PC-3 (cell line): Measurements from ENCODE around the gene RARRES2. TPM values are rescaled to one million over a fixed set of nuclear protein-coding genes. Genes with fewer than 3 reads are reported as not detected.
"Not testable (repeated sequence)": the region's sequence is repeated elsewhere in the genome, so short reads cannot be mapped to it uniquely, and the experiment has no call there.

Source experiments
- ATAC-seq: fragments of 200-7000 bp; cut with Tn5 transposase; 2 replicates; pipeline ENCODE4 v1.9.1; 2020; ENCODE audit warnings: mild to moderate bottlenecking, moderate library complexity
- BruUV-seq: library from RNA; stranded (reverse); fragments of 400-500 nt; replicated peaks from 2 replicates; lab custom pipeline; 2021; lab: Mats Ljungman, UMichigan
- CTCF ChIA-PET: fragments of 300-600 bp; sonication (Branson Sonifier 250); formaldehyde crosslinking; loops from one replicate; lab custom pipeline; 2022; ENCODE audit warnings: antibody characterized with exemption; lab: Charles Lee
- POLR2A ChIA-PET: fragments of 300-600 bp; sonication (Branson Sonifier 250); formaldehyde crosslinking; loops from one replicate; lab custom pipeline; 2022; ENCODE audit warnings: antibody characterized with exemption; ENCODE audit not compliant: unreplicated experiment; lab: Charles Lee
- DNase-seq: peaks from one replicate; pipeline ENCODE4 v3.0.0-alpha.2; 2015
- H2AFZ ChIP-seq: fragments of 300-600 bp; sonication (generic); 2 replicates; pipeline ENCODE4 v1.6.0; 2016; ENCODE audit warnings: antibody characterized with exemption, low read length
- H3F3A ChIP-seq: fragments of 300-600 bp; sonication (generic); one replicate; pipeline ENCODE4 v1.6.0; 2017; ENCODE audit warnings: antibody characterized with exemption, low read length, control low read depth, mild to moderate bottlenecking; ENCODE audit not compliant: unreplicated experiment
- H3K27ac ChIP-seq: fragments of 300-600 bp; sonication (generic); 2 replicates; pipeline ENCODE4 v1.5.1; 2016; ENCODE audit warnings: mild to moderate bottlenecking, low read length
- H3K27me3 ChIP-seq: fragments of 300-600 bp; sonication (generic); 2 replicates; pipeline ENCODE4 v1.6.1; 2016; ENCODE audit warnings: low read length, mixed read lengths
- H3K36me3 ChIP-seq: fragments of 300-600 bp; sonication (generic); 2 replicates; pipeline ENCODE4 v1.6.1; 2016; ENCODE audit warnings: low read depth, mixed run types, low read length, mixed read lengths
- H3K4me1 ChIP-seq: fragments of 300-600 bp; sonication (generic); 2 replicates; pipeline ENCODE4 v1.5.1; 2016; ENCODE audit warnings: low read length; ENCODE audit not compliant: insufficient read depth
- H3K4me2 ChIP-seq: fragments of 300-600 bp; sonication (generic); 2 replicates; pipeline ENCODE4 v1.6.0; 2016; ENCODE audit warnings: low read length
- H3K4me3 ChIP-seq: fragments of 300-600 bp; sonication (generic); 2 replicates; pipeline ENCODE4 v1.5.1; 2016; ENCODE audit warnings: mild to moderate bottlenecking, low read length, mixed read lengths
- H3K79me2 ChIP-seq: fragments of 300-600 bp; sonication (generic); 2 replicates; pipeline ENCODE4 v1.6.1; 2017; ENCODE audit warnings: low read length, mixed read lengths
- H3K9ac ChIP-seq: fragments of 300-600 bp; sonication (generic); 2 replicates; pipeline ENCODE4 v1.6.0; 2016; ENCODE audit warnings: mild to moderate bottlenecking, low read length
- H3K9me2 ChIP-seq: fragments of 300-600 bp; sonication (generic); replicated peaks from 2 replicates; pipeline ENCODE4 v1.6.1; 2016; ENCODE audit warnings: mixed run types, low read length, mixed read lengths
- H3K9me3 ChIP-seq: fragments of 300-600 bp; sonication (generic); 2 replicates; pipeline ENCODE4 v1.6.1; 2016; ENCODE audit warnings: low read length, mixed read lengths
- H4K20me1 ChIP-seq: fragments of 300-600 bp; sonication (generic); 2 replicates; pipeline ENCODE4 v1.6.1; 2016; ENCODE audit warnings: low read length, mixed read lengths
- intact Hi-C: fragments of 100-400 bp; cut with micrococcal nuclease; formaldehyde crosslinking; loops from 2 replicates; pipeline ENCODE4 v1.9.0; 2023
- total RNA-seq: library from RNA; depleted of rRNA; stranded (reverse); fragments of >200 nt; gene quantifications from 2 replicates; pipeline ENCODE4 v1.2.3, GENCODE V29; 2014

The RARRES2 gene
- total RNA-seq, 1 experiment from 2014 or later = 1.6 TPM

GRCh38 chr7:150304499-150305258 lies 36.8 kb downstream of the RARRES2 start:
- H3K4me3 ChIP-seq, H3K36me3 ChIP-seq, H3K79me2 ChIP-seq, H2AFZ ChIP-seq, DNase-seq, intact Hi-C loops, H3K9me3 ChIP-seq, H3F3A ChIP-seq, POLR2A ChIA-PET, H3K4me2 ChIP-seq, H3K9me2 ChIP-seq, H3K9ac ChIP-seq, H3K27me3 ChIP-seq, BruUV-seq, ATAC-seq, H3K27ac ChIP-seq, H3K4me1 ChIP-seq, CTCF ChIA-PET, H4K20me1 ChIP-seq: not testable (repeated sequence)

- H3K27me3 ChIP-seq, intact Hi-C loops, H3K9me3 ChIP-seq, H3K36me3 ChIP-seq, H4K20me1 ChIP-seq, H3K9me2 ChIP-seq, H3F3A ChIP-seq, CTCF ChIA-PET, BruUV-seq, H3K79me2 ChIP-seq, H3K4me1 ChIP-seq, H2AFZ ChIP-seq, H3K9ac ChIP-seq, POLR2A ChIA-PET, H3K4me2 ChIP-seq, H3K27ac ChIP-seq, H3K4me3 ChIP-seq: not testable (repeated sequence)
- DNase-seq (peak; percentile 56), ATAC-seq (peak; percentile 78)
These were observed 38.5 kb downstream of the RARRES2 start for GRCh38 chr7:150302908-150303310.

GRCh38 chr7:150297978-150298377 lies 43.5 kb downstream of the RARRES2 start:
- POLR2A ChIA-PET, H3F3A ChIP-seq, BruUV-seq, H3K4me3 ChIP-seq, ATAC-seq, H3K9me3 ChIP-seq, H3K27ac ChIP-seq, DNase-seq, CTCF ChIA-PET, H3K79me2 ChIP-seq, H3K36me3 ChIP-seq, H3K9me2 ChIP-seq, H3K27me3 ChIP-seq, H3K4me1 ChIP-seq, H2AFZ ChIP-seq, H3K9ac ChIP-seq, H4K20me1 ChIP-seq, intact Hi-C loops, H3K4me2 ChIP-seq: not testable (repeated sequence)

GRCh38 chr7:150296802-150297201 lies 44.6 kb downstream of the RARRES2 start:
- CTCF ChIA-PET, H3K79me2 ChIP-seq, H3K27ac ChIP-seq, H3K4me2 ChIP-seq, H3K9me3 ChIP-seq, H3K9me2 ChIP-seq, ATAC-seq, BruUV-seq, H3K36me3 ChIP-seq, POLR2A ChIA-PET, H3K4me3 ChIP-seq, H3K9ac ChIP-seq, H3K4me1 ChIP-seq, H3F3A ChIP-seq, intact Hi-C loops, H3K27me3 ChIP-seq, H2AFZ ChIP-seq, DNase-seq, H4K20me1 ChIP-seq: not testable (repeated sequence)

- ATAC-seq = peak; percentile 61
These were observed 45.8 kb downstream of the RARRES2 start for GRCh38 chr7:150295614-150296013.

GRCh38 chr7:150295027-150295426 lies 46.4 kb downstream of the RARRES2 start:
- CTCF ChIA-PET, intact Hi-C loops, POLR2A ChIA-PET, H3K4me1 ChIP-seq, H3K79me2 ChIP-seq, H3K27ac ChIP-seq, H3K9ac ChIP-seq, H2AFZ ChIP-seq, H3K36me3 ChIP-seq, H4K20me1 ChIP-seq, ATAC-seq, H3K4me3 ChIP-seq, DNase-seq, H3K4me2 ChIP-seq, H3K27me3 ChIP-seq, H3F3A ChIP-seq, BruUV-seq, H3K9me2 ChIP-seq, H3K9me3 ChIP-seq: not testable (repeated sequence)

More at GRCh38 chr7:150295614-150296013, 45.8 kb downstream of the RARRES2 start:
- H3K9me3 ChIP-seq, H3K9me2 ChIP-seq, H3K27ac ChIP-seq, DNase-seq, H3K4me2 ChIP-seq, intact Hi-C loops, H3K9ac ChIP-seq, CTCF ChIA-PET, H3F3A ChIP-seq, H3K4me3 ChIP-seq, H3K79me2 ChIP-seq, H3K4me1 ChIP-seq, BruUV-seq, POLR2A ChIA-PET, H3K27me3 ChIP-seq, H3K36me3 ChIP-seq, H2AFZ ChIP-seq, H4K20me1 ChIP-seq: not testable (repeated sequence)
